Trophoblast cell (in vitro differentiated cells and primary cell): Measurements from ENCODE around the gene SSBP3.

ENCODE experiments used
- DNase-seq, 2 donors: peaks; one replicate each; pipeline ENCODE4 v3.0.0-alpha.2; 2016
- H2AFZ ChIP-seq: 2 replicates; pipeline ENCODE4 v1.6.1; 2013; ENCODE audit warnings: low read length, moderate library complexity, mild to moderate bottlenecking; ENCODE audit not compliant: insufficient read depth, poor library complexity
- H2AK5ac ChIP-seq: 2 replicates; pipeline ENCODE4 v1.6.1; 2013; ENCODE audit warnings: mild to moderate bottlenecking, low read length
- H2BK120ac ChIP-seq: 2 replicates; pipeline ENCODE4 v1.6.1; 2013; ENCODE audit warnings: low read length, mild to moderate bottlenecking, moderate library complexity; ENCODE audit not compliant: insufficient read depth, poor library complexity
- H2BK12ac ChIP-seq: 2 replicates; pipeline ENCODE4 v1.6.1; 2013; ENCODE audit warnings: mild to moderate bottlenecking, low read length, moderate library complexity
- H2BK5ac ChIP-seq: 2 replicates; pipeline ENCODE4 v1.6.1; 2013; ENCODE audit warnings: low read length, low read depth, moderate library complexity, mild to moderate bottlenecking; ENCODE audit not compliant: poor library complexity
- H3K14ac ChIP-seq: 2 replicates; pipeline ENCODE4 v1.6.1; 2013; ENCODE audit warnings: mild to moderate bottlenecking, low read length
- H3K18ac ChIP-seq: 2 replicates; pipeline ENCODE4 v1.6.1; 2013; ENCODE audit warnings: mild to moderate bottlenecking, low read length
- H3K23ac ChIP-seq: 2 replicates; pipeline ENCODE4 v1.6.1; 2013; ENCODE audit warnings: low read length
- H3K27ac ChIP-seq: 2 replicates; pipeline ENCODE4 v1.5.1; 2013; ENCODE audit warnings: low read depth, mild to moderate bottlenecking, inconsistent platforms, low read length, moderate library complexity
- H3K27me3 ChIP-seq: 2 replicates; pipeline ENCODE4 v1.6.1; 2013; ENCODE audit warnings: inconsistent platforms, mild to moderate bottlenecking, low read length, moderate library complexity; ENCODE audit not compliant: insufficient read depth
- H3K36me3 ChIP-seq, 2 experiments: 1 replicate in 1 of 2; 2 replicates in 1 of 2; pipeline ENCODE4 v1.6.1; 2013; ENCODE audit warnings: low read length in 2 of 2, mild to moderate bottlenecking in 2 of 2, moderate library complexity in 1 of 2; ENCODE audit not compliant: insufficient read depth in 2 of 2, control insufficient read depth in 1 of 2
- H3K4ac ChIP-seq: 2 replicates; pipeline ENCODE4 v1.6.1; 2013; ENCODE audit warnings: low read depth, mild to moderate bottlenecking, low read length, moderate library complexity
- H3K4me1 ChIP-seq, 2 experiments: 1 replicate in 1 of 2; 2 replicates in 1 of 2; pipeline ENCODE4 v1.6.1; 2013; ENCODE audit warnings: low read length in 2 of 2, mild to moderate bottlenecking in 2 of 2, moderate library complexity in 1 of 2; ENCODE audit not compliant: insufficient read depth in 2 of 2, control insufficient read depth in 1 of 2
- H3K4me2 ChIP-seq: 2 replicates; pipeline ENCODE4 v1.6.1; 2013; ENCODE audit warnings: inconsistent platforms, mild to moderate bottlenecking, low read length, moderate library complexity
- H3K4me3 ChIP-seq: 2 replicates; pipeline ENCODE4 v1.5.1; 2013; ENCODE audit warnings: mild to moderate bottlenecking, low read depth, low read length, inconsistent platforms
- H3K79me1 ChIP-seq: one replicate; pipeline ENCODE4 v1.6.1; 2013; ENCODE audit warnings: low read length
- H3K79me2 ChIP-seq: 2 replicates; pipeline ENCODE4 v1.6.1; 2013; ENCODE audit warnings: low read length, mild to moderate bottlenecking; ENCODE audit not compliant: control insufficient read depth, insufficient read depth, poor library complexity
- H3K9ac ChIP-seq: 2 replicates; pipeline ENCODE4 v1.6.1; 2013; ENCODE audit warnings: mild to moderate bottlenecking, low read length
- H3K9me3 ChIP-seq: 2 replicates; pipeline ENCODE4 v1.6.1; 2013; ENCODE audit warnings: low read depth, mild to moderate bottlenecking, control low read depth, inconsistent platforms, low read length; ENCODE audit not compliant: insufficient read depth
- H4K12ac ChIP-seq: 2 replicates; pipeline ENCODE4 v1.6.1; 2013; ENCODE audit warnings: low read depth, mild to moderate bottlenecking, low read length, moderate library complexity
- H4K8ac ChIP-seq: 2 replicates; pipeline ENCODE4 v1.6.1; 2013; ENCODE audit warnings: low read depth, mild to moderate bottlenecking, low read length, moderate library complexity
- H4K91ac ChIP-seq: one replicate; pipeline ENCODE4 v1.6.1; 2013; ENCODE audit warnings: low read depth, mild to moderate bottlenecking, low read length, moderate library complexity
- WGBS: extraction: QIAGEN DNeasy Blood & Tissue Kit; methylation state at CpG from one replicate; pipeline ENCODE4 v1.1.7; 2013; ENCODE audit warnings: missing lambda C conversion rate; ENCODE audit not compliant: insufficient read length, insufficient coverage; ENCODE audit errors: extremely low coverage; 5-methylcytosine and 5-hydroxymethylcytosine counted together

Gene SSBP3

GRCh38 chr1:54241364-54241763, 164.8 kb downstream of the SSBP3 start:
- Histone ChIP-seq H3K14ac (no peak overlapping the region), H3K4me3 (no peak overlapping the region), H3K9ac (no peak overlapping the region), H3K18ac (no peak overlapping the region), H4K8ac (no peak overlapping the region), H3K79me1 (no peaks in the 10 kb centered on the region), H3K27ac (no peak overlapping the region), H3K23ac (no peak overlapping the region), H3K79me2 (no peaks in the 10 kb centered on the region), H4K12ac (no peak overlapping the region), H3K4me2 (no peak overlapping the region), H4K91ac (no peak overlapping the region), H3K4ac (no peak overlapping the region), H2BK12ac (no peak overlapping the region), H3K4me1 (peaks cover 0 to 4% of the 10 kb centered on the region in 2 experiments), H2BK120ac (no peak overlapping the region), H2AK5ac (no peak overlapping the region), H2BK5ac (no peak overlapping the region), H3K36me3 (peaks cover 68 to 74% of the 10 kb centered on the region in 2 experiments), H3K27me3 (no peaks in the 10 kb centered on the region), H3K9me3 (no peaks in the 10 kb centered on the region), H2AFZ (no peak overlapping the region)
- no CpG with 5 or more reads among the region's 6 CpGs for WGBS
- no peak for DNase-seq

DNA sequence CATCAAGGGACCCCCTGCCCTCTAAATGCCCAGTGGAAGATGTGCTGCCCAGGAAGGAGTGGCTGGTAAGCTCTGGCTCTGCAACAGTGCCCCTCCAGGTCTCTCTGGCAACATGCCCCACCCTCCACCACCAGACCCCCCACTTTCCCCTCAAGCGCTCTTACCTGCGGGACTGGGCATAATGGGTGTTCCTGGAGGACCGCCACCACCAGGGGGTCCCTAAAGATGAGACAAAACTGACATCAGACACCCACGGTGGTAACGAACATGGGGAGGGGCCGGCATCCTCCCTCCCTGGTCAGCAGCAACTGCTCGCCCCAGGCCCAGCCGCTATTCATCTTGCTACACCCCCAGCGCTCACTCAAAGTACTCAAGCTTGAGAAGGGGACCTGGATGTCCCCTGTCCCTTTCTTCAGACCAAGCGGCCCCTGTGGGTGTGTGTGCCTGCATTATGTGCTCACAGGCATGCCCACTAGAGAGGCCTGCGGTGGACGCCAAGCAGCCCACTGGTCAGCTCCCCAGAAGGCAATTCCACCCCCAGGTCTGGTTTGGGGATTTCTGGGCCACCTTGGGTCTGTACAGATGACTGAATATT, 165.4 kb downstream of the SSBP3 start:
- Histone ChIP-seq H3K4ac (no peak overlapping the region), H4K91ac (no peak overlapping the region), H2BK120ac (no peak overlapping the region), H3K79me2 (no peaks in the 10 kb centered on the region), H3K9ac (no peak overlapping the region), H3K79me1 (no peaks in the 10 kb centered on the region), H4K12ac (no peak overlapping the region), H2AK5ac (no peak overlapping the region), H3K9me3 (no peaks in the 10 kb centered on the region), H3K4me3 (no peak overlapping the region), H3K27ac (no peak overlapping the region), H3K36me3 (peaks cover 65 to 70% of the 10 kb centered on the region in 2 experiments), H3K4me2 (no peak overlapping the region), H3K4me1 (peaks cover 0 to 4% of the 10 kb centered on the region in 2 experiments), H2BK12ac (no peak overlapping the region), H3K23ac (no peak overlapping the region), H2AFZ (no peak overlapping the region), H3K27me3 (no peaks in the 10 kb centered on the region), H3K14ac (no peak overlapping the region), H4K8ac (no peak overlapping the region), H2BK5ac (no peak overlapping the region), H3K18ac (no peak overlapping the region)
- DNase-seq: no peak
- WGBS: no CpG with 5 or more reads among the region's 12 CpGs

- Histone ChIP-seq H4K8ac (no peak overlapping the region), H3K4ac (no peak overlapping the region), H2BK120ac (no peak overlapping the region), H4K91ac (no peak overlapping the region), H3K27me3 (no peaks in the 10 kb centered on the region), H3K27ac (no peak overlapping the region), H3K23ac (no peak overlapping the region), H3K4me3 (no peak overlapping the region), H3K36me3 (peaks cover 59 to 60% of the 10 kb centered on the region in 2 experiments), H3K9me3 (no peaks in the 10 kb centered on the region), H3K79me1 (no peaks in the 10 kb centered on the region), H2BK5ac (no peak overlapping the region), H2AFZ (no peak overlapping the region), H2BK12ac (no peak overlapping the region), H3K4me1 (no peaks in the 10 kb centered on the region), H3K18ac (no peak overlapping the region), H3K14ac (no peak overlapping the region), H3K9ac (no peak overlapping the region), H3K4me2 (no peak overlapping the region), H4K12ac (no peak overlapping the region), H3K79me2 (no peaks in the 10 kb centered on the region), H2AK5ac (no peak overlapping the region)
- no CpG with 5 or more reads among the region's 10 CpGs for WGBS
- DNase-seq: no peak
Measured at GRCh38 chr1:54239631-54240031, 166.6 kb downstream of the SSBP3 start.

- Histone ChIP-seq H2BK5ac (no peak overlapping the region), H3K27ac (no peak overlapping the region), H3K36me3 (peaks cover 56% of the 10 kb centered on the region in 2 experiments), H3K23ac (no peak overlapping the region), H3K27me3 (no peaks in the 10 kb centered on the region), H3K14ac (no peak overlapping the region), H3K18ac (no peak overlapping the region), H2BK12ac (no peak overlapping the region), H2AFZ (no peak overlapping the region), H3K4me1 (no peaks in the 10 kb centered on the region), H2BK120ac (no peak overlapping the region), H3K4me2 (no peak overlapping the region), H3K79me1 (no peaks in the 10 kb centered on the region), H3K9me3 (no peaks in the 10 kb centered on the region), H3K4me3 (no peak overlapping the region), H3K79me2 (no peaks in the 10 kb centered on the region), H4K12ac (no peak overlapping the region), H3K9ac (no peak overlapping the region), H3K4ac (no peak overlapping the region), H4K8ac (no peak overlapping the region), H4K91ac (no peak overlapping the region), H2AK5ac (no peak overlapping the region)
- DNase-seq: no peak
- no CpG with 5 or more reads among the region's 5 CpGs for WGBS
Measured at GRCh38 chr1:54239035-54239383, 167.2 kb downstream of the SSBP3 start.
